Tibial artery (tissue), 4 donors: Measurements from ENCODE around the gene ENOX2.

Experiments used
- DNase-seq, 2 donors: peaks; one replicate each; pipeline ENCODE4 v3.0.0-alpha.2; 2019
- H3K27ac ChIP-seq, 2 donors: fragments of 200-600 bp; sonication (generic) in 1 of 2; 1 replicate in 1 of 2; 2 replicates in 1 of 2; pipeline ENCODE4 v1.5.1; 2018 to 2019; ENCODE audit warnings: mild to moderate bottlenecking in 1 of 2
- H3K27me3 ChIP-seq, 2 donors: fragments of 200-600 bp; sonication (generic) in 1 of 2; one replicate each; pipeline versions ENCODE4 v1.5.1 to v1.6.0; 2016 to 2019
- H3K36me3 ChIP-seq, 3 donors: fragments of 200-600 bp; sonication (generic) in 2 of 3; one replicate each; pipeline ENCODE4 v1.5.1; 2016 to 2019; ENCODE audit warnings: mild to moderate bottlenecking in 2 of 3
- H3K4me1 ChIP-seq, 4 donors: fragments of 200-600 bp; sonication (generic) in 2 of 4; 1 replicate in 3 of 4; 2 replicates in 1 of 4; pipeline ENCODE4 v1.5.1; 2016 to 2019
- H3K4me3 ChIP-seq, 2 donors: fragments of 200-600 bp; sonication (generic) in 1 of 2; 1 replicate in 1 of 2; 2 replicates in 1 of 2; pipeline ENCODE4 v1.5.1; 2018 to 2019; ENCODE audit warnings: mild to moderate bottlenecking in 2 of 2
- H3K9me3 ChIP-seq, 3 donors: fragments of 200-600 bp; sonication (generic) in 1 of 3; one replicate each; pipeline ENCODE4 v1.5.1; 2016 to 2019
- CTCF ChIP-seq, 2 experiments: fragments of 200-600 bp in 1 of 2; fragments of 450-650 bp in 1 of 2; IDR thresholded peaks; one replicate each; pipeline ENCODE4 v1.5.1; 2017 to 2019; ENCODE audit warnings: antibody characterized with exemption in 2 of 2, mild to moderate bottlenecking in 1 of 2, moderate library complexity in 1 of 2
- intact Hi-C: fragments of 100-400 bp; cut with DNase I; formaldehyde crosslinking; loops from one replicate; pipeline ENCODE4 v1.15.0; 2023; ENCODE audit warnings: low total_unique reads

The ENOX2 gene

GRCh38 chrX:130623518-130623917 lies 279.5 kb downstream of the ENOX2 start:
- H3K27ac ChIP-seq = no peak overlapping the region
- no peak for TF ChIP-seq CTCF (IDR thresholded peaks at IDR 0.05)
- peaks cover 0 to 7% (median 0%) of the 10 kb centered on the region in 3 donors for H3K36me3 ChIP-seq
- DNase-seq = no peak
- H3K9me3 ChIP-seq = no peaks in the 10 kb centered on the region
- intact Hi-C loops = no loop called here
- H3K4me1 ChIP-seq = no peaks in the 10 kb centered on the region
- H3K4me3 ChIP-seq = no peak overlapping the region
- no peaks in the 10 kb centered on the region for H3K27me3 ChIP-seq

- no peak for DNase-seq
- intact Hi-C loops = no loop called here
- no peaks in the 10 kb centered on the region for H3K36me3 ChIP-seq
- no peaks in the 10 kb centered on the region for H3K4me1 ChIP-seq
- no peaks in the 10 kb centered on the region for H3K27me3 ChIP-seq
- no peak overlapping the region for H3K4me3 ChIP-seq
- H3K9me3 ChIP-seq = no peaks in the 10 kb centered on the region
- TF ChIP-seq CTCF (IDR thresholded peaks at IDR 0.05) = no peak
- no peak overlapping the region for H3K27ac ChIP-seq
Observed at GRCh38 chrX:130615941-130616340, 287.1 kb downstream of the ENOX2 start.

- Histone ChIP-seq H3K36me3 (no peaks in the 10 kb centered on the region), H3K4me3 (no peak overlapping the region), H3K9me3 (no peaks in the 10 kb centered on the region), H3K27ac (no peak overlapping the region), H3K4me1 (no peaks in the 10 kb centered on the region), H3K27me3 (no peaks in the 10 kb centered on the region)
- intact Hi-C loops = no loop called here
- TF ChIP-seq CTCF (IDR thresholded peaks at IDR 0.05) = no peak
- no peak for DNase-seq
Observed at GRCh38 chrX:130607431-130607830, 295.6 kb downstream of the ENOX2 start.

DNA sequence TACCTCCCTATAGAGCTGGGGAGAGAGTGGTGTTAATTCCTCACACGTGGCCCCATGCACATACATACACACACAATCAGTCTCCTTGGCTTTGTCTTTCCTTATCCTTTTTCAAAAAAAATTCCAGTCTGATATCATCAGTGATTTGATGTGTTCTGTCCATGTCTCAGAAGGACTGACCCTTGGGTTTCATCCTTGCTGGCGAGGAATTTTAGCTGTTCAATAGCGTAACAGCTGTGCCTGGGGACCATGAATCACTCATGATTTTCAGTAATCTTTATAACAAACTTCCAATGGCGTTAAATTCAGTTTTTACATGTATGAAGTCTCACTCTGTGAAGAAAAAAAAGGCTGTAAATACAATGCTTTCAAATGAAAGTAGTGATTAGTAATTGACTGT lies 296.6 kb downstream of the ENOX2 start:
- Histone ChIP-seq H3K36me3 (no peaks in the 10 kb centered on the region), H3K9me3 (no peaks in the 10 kb centered on the region), H3K27me3 (no peaks in the 10 kb centered on the region), H3K4me1 (no peaks in the 10 kb centered on the region), H3K4me3 (no peak overlapping the region), H3K27ac (no peak overlapping the region)
- TF ChIP-seq CTCF (IDR thresholded peaks at IDR 0.05) = no peak
- no peak for DNase-seq
- intact Hi-C loops = no loop called here

GRCh38 chrX:130604882-130605281 lies 298.1 kb downstream of the ENOX2 start:
- intact Hi-C loops = no loop called here
- Histone ChIP-seq H3K4me1 (no peaks in the 10 kb centered on the region), H3K9me3 (no peaks in the 10 kb centered on the region), H3K4me3 (no peak overlapping the region), H3K36me3 (no peaks in the 10 kb centered on the region), H3K27ac (no peak overlapping the region), H3K27me3 (no peaks in the 10 kb centered on the region)
- DNase-seq = no peak
- no peak for TF ChIP-seq CTCF (IDR thresholded peaks at IDR 0.05)

DNA sequence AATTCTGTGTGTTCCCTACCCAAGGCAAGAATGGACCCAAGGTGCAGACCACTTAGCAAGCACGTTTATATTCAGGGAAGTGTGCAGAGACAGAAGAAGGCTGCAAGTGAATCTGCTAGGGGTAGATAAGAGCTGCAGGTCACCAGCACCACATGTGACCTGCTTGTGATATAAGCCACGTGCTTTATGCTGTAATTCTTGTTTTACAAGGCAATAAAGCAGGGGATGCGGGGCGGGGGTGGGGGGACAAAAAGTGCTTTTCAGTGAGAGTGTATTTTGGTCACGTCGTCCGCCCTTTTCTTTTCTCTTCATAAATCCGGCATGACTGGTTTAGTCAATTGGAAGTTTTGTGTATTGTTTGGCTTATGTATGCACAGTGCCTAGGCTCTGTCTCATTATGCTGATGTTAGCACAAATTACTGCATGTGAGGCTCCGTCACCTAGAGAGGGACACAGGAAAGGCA lies 308.5 kb downstream of the ENOX2 start:
- Histone ChIP-seq H3K27me3 (no peaks in the 10 kb centered on the region), H3K27ac (no peak overlapping the region), H3K4me3 (no peak overlapping the region), H3K4me1 (no peaks in the 10 kb centered on the region), H3K9me3 (no peaks in the 10 kb centered on the region), H3K36me3 (no peaks in the 10 kb centered on the region)
- intact Hi-C loops = no loop called here
- no peak for DNase-seq
- no peak for TF ChIP-seq CTCF (IDR thresholded peaks at IDR 0.05)
